Measurements from ENCODE around the gene OSBPL10. TPM values are rescaled to one million over a fixed set of nuclear protein-coding genes. Genes with fewer than 3 reads are reported as not detected.

The OSBPL10 gene
- polyA plus RNA-seq, 2 of the 4 experiments (the other 2 are of a cell fraction): 9.2 to 17.0 TPM

DNA sequence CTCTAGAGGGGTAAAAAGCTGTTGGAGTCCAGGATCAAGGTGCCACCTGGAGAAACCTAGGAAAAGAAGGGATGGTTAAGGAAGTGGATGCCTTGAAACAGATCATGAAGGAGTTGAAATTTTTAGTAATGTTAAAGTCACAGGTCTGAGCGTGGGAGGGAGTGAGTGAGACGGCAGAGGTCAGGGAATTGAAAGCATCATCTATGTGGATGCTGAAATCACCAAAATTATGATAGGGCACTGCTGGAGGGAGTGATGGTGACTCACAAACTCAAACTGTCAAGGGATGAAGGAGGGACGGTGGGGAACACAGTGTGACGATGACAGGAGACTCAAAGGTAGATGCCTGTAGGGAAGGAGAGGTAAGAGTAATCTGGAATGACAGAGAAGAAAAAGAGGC is 205.7 kb downstream of the OSBPL10 start:
- DNase-seq (ENCODE audit: low read depth in 1 of 2, low spot score in 1 of 2): no peak
- Histone ChIP-seq H3K4me2 (no peak overlapping the region), H3K27ac (no peak overlapping the region), H3K4me1 (no peaks in the 10 kb centered on the region), H3K9me3 (no peaks in the 10 kb centered on the region; the same call in 2 of the 3 replicates), H3K4me3 (no peak overlapping the region)
- WGBS (ENCODE audit: missing lambda C conversion rate): 86% methylated on average over 4 of the region's 4 CpGs
- no peak for ATAC-seq
- POLR2A ChIA-PET: no interaction called here
- CTCF ChIA-PET: interaction anchor here (1.3 kb wide), 1 partner anchor 9 kb away, joined by 3 read pairs; no protein-coding TSS in a partner anchor
- TF ChIP-seq, protein P1, sequence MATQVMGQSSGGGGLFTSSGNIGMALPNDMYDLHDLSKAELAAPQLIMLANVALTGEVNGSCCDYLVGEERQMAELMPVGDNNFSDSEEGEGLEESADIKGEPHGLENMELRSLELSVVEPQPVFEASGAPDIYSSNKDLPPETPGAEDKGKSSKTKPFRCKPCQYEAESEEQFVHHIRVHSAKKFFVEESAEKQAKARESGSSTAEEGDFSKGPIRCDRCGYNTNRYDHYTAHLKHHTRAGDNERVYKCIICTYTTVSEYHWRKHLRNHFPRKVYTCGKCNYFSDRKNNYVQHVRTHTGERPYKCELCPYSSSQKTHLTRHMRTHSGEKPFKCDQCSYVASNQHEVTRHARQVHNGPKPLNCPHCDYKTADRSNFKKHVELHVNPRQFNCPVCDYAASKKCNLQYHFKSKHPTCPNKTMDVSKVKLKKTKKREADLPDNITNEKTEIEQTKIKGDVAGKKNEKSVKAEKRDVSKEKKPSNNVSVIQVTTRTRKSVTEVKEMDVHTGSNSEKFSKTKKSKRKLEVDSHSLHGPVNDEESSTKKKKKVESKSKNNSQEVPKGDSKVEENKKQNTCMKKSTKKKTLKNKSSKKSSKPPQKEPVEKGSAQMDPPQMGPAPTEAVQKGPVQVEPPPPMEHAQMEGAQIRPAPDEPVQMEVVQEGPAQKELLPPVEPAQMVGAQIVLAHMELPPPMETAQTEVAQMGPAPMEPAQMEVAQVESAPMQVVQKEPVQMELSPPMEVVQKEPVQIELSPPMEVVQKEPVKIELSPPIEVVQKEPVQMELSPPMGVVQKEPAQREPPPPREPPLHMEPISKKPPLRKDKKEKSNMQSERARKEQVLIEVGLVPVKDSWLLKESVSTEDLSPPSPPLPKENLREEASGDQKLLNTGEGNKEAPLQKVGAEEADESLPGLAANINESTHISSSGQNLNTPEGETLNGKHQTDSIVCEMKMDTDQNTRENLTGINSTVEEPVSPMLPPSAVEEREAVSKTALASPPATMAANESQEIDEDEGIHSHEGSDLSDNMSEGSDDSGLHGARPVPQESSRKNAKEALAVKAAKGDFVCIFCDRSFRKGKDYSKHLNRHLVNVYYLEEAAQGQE (IDR thresholded peaks at IDR 0.05): no peak
- TF ChIP-seq ZFP36 (IDR thresholded peaks at IDR 0.05; ENCODE audit: borderline replicate concordance, partially characterized antibody) (no peak), RARB (CRISPR knock-in tag; IDR thresholded peaks at IDR 0.05) (no peak), RNF2 (IDR thresholded peaks at IDR 0.05; ENCODE audit: borderline replicate concordance, low read depth) (no peak), ZNF302 (CRISPR knock-in tag; IDR thresholded peaks at IDR 0.05) (no peak), MAZ (IDR thresholded peaks at IDR 0.05; ENCODE audit: borderline replicate concordance, low read depth, low read length) (no peak), KDM1A (IDR thresholded peaks at IDR 0.05; ENCODE audit: low read depth) (no peak), ZC3H11A (IDR thresholded peaks at IDR 0.05) (no peak), RCOR1 (IDR thresholded peaks at IDR 0.05; ENCODE audit: low read depth, low read length) (no peak), TFCP2L1 (CRISPR knock-in tag; IDR thresholded peaks at IDR 0.05) (no peak), POLR2AphosphoS2 (conservative IDR thresholded peaks at IDR 0.05; ENCODE audit: low read length) (no peak), POLR2A (IDR thresholded peaks at IDR 0.05; ENCODE audit: low read length) (no peak), ESRRA (IDR thresholded peaks at IDR 0.05; ENCODE audit: borderline replicate concordance, low read length) (no peak)
- TF ChIP-seq, protein P2, sequence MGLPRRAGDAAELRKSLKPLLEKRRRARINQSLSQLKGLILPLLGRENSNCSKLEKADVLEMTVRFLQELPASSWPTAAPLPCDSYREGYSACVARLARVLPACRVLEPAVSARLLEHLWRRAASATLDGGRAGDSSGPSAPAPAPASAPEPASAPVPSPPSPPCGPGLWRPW (IDR thresholded peaks at IDR 0.05): no peak
- TF ChIP-seq, protein P3, sequence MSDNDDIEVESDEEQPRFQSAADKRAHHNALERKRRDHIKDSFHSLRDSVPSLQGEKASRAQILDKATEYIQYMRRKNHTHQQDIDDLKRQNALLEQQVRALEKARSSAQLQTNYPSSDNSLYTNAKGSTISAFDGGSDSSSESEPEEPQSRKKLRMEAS (IDR thresholded peaks at IDR 0.05): no peak
- TF ChIP-seq, protein P4, sequence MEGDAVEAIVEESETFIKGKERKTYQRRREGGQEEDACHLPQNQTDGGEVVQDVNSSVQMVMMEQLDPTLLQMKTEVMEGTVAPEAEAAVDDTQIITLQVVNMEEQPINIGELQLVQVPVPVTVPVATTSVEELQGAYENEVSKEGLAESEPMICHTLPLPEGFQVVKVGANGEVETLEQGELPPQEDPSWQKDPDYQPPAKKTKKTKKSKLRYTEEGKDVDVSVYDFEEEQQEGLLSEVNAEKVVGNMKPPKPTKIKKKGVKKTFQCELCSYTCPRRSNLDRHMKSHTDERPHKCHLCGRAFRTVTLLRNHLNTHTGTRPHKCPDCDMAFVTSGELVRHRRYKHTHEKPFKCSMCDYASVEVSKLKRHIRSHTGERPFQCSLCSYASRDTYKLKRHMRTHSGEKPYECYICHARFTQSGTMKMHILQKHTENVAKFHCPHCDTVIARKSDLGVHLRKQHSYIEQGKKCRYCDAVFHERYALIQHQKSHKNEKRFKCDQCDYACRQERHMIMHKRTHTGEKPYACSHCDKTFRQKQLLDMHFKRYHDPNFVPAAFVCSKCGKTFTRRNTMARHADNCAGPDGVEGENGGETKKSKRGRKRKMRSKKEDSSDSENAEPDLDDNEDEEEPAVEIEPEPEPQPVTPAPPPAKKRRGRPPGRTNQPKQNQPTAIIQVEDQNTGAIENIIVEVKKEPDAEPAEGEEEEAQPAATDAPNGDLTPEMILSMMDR (IDR thresholded peaks at IDR 0.05): no peak
- TF ChIP-seq, protein P5, sequence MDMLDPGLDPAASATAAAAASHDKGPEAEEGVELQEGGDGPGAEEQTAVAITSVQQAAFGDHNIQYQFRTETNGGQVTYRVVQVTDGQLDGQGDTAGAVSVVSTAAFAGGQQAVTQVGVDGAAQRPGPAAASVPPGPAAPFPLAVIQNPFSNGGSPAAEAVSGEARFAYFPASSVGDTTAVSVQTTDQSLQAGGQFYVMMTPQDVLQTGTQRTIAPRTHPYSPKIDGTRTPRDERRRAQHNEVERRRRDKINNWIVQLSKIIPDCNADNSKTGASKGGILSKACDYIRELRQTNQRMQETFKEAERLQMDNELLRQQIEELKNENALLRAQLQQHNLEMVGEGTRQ (IDR thresholded peaks at IDR 0.05): no peak
- no peak for FAIRE-seq

DNA sequence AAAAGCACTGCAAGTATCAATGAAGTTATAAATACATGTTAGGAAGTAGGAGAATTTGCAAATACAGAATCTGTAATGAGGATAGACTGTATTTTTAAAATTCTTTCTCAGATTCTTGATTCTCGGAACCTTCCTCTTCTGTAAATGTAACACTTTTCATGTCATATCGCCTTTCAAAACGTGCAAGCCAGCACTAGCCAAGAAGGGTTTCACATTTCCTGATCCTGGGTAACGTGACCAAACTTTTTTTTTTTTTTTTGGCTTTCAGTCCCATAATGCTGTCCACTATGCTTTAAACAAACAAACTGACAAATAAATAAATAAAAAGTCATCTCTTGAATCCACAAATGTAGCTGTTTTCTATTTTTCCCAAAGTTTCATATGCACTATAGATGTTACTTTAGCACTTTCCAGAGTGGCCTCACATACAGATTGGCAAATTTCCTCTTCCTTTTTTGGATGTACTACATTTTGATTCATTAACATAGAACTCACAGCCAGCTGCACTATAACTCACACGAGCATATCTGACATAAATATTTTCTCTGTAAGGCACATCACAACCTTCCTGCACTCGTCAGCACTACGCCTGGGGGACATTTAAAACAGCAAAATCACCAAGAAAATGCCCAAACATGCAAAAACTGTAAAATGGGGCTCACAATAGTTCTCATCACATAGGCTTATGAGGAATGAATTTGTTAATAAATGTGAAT is 208.1 kb downstream of the OSBPL10 start:
- DNase-seq (ENCODE audit: low read depth in 1 of 2, low spot score in 1 of 2) (no peak), FAIRE-seq (no peak), ATAC-seq (no peak)
- POLR2A ChIA-PET: no interaction called here
- CTCF ChIA-PET: no interaction called here
- H3K4me3 ChIP-seq: no peak overlapping the region
- H3K4me2 ChIP-seq: no peak overlapping the region
- H3K4me1 ChIP-seq: no peaks in the 10 kb centered on the region
- H3K9me3 ChIP-seq: no peaks in the 10 kb centered on the region
- H3K27ac ChIP-seq: no peak overlapping the region
- WGBS (ENCODE audit: missing lambda C conversion rate): 88% methylated on average over 7 of the region's 7 CpGs
- TF ChIP-seq, protein P1 (IDR thresholded peaks at IDR 0.05): no peak
- TF ChIP-seq MAZ (IDR thresholded peaks at IDR 0.05; ENCODE audit: borderline replicate concordance, low read depth, low read length): no peak
- TF ChIP-seq RFX5 (IDR thresholded peaks at IDR 0.05): no peak
- TF ChIP-seq KDM5A (IDR thresholded peaks at IDR 0.05): no peak
- no peak for TF ChIP-seq ZFP36 (IDR thresholded peaks at IDR 0.05; ENCODE audit: borderline replicate concordance, partially characterized antibody)
- no peak for TF ChIP-seq KDM1A (IDR thresholded peaks at IDR 0.05; ENCODE audit: low read depth)
- no peak for TF ChIP-seq RAD21 (conservative IDR thresholded peaks at IDR 0.05 in 1 of 2, IDR thresholded peaks at IDR 0.05 in 1 of 2)
- TF ChIP-seq, protein P6, sequence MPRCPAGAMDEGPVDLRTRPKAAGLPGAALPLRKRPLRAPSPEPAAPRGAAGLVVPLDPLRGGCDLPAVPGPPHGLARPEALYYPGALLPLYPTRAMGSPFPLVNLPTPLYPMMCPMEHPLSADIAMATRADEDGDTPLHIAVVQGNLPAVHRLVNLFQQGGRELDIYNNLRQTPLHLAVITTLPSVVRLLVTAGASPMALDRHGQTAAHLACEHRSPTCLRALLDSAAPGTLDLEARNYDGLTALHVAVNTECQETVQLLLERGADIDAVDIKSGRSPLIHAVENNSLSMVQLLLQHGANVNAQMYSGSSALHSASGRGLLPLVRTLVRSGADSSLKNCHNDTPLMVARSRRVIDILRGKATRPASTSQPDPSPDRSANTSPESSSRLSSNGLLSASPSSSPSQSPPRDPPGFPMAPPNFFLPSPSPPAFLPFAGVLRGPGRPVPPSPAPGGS (IDR thresholded peaks at IDR 0.05): no peak
- TF ChIP-seq CBX2 (IDR thresholded peaks at IDR 0.05; ENCODE audit: borderline replicate concordance, low read depth): no peak
- TF ChIP-seq, protein P5 (IDR thresholded peaks at IDR 0.05): no peak
- no peak for TF ChIP-seq ESRRA (IDR thresholded peaks at IDR 0.05; ENCODE audit: borderline replicate concordance, low read length)

Data from A549 (cell line).